ENCODE measurements around the gene CADM2.

Gene CADM2

DNA sequence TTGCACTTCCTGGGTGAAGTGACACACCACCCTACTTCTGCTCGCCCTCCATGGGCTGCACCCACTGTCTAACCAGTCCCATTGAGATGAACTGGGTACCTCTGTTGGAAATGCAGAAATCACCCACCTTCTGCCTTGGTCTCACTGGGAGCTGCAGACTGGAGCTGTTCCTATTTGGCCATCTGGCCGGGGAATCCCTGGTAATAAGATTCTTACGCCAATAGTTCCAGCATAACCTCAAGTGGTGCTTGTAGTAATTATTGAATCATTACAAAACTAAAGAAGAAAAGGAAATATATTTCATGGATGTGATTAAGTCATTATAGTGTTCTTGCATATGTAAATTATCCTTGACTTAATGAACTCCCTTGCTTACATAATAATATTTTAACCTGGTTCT lies 841.9 kb downstream of the CADM2 start:
- DNase-seq (ENCODE audit: low read depth in 2 of 2): no peak

DNA sequence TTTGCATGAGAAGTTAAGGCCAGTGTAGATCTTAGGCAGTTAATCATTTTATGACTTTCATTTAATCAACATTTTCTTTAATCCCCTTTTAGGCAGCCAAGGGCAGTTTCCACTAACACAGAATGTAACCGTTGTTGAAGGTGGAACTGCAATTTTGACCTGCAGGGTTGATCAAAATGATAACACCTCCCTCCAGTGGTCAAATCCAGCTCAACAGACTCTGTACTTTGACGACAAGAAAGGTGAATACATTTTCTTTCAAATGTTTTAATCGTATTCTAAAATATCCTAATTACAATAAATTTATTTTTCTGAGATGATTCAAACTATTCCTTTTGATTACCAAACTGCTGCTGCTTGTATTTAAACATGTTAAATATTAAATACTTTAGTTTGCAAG lies 843.2 kb downstream of the CADM2 start:
- no peak for DNase-seq (ENCODE audit: low read depth in 2 of 2)

- no peak for DNase-seq (ENCODE audit: low read depth in 2 of 2)
These were observed 850.0 kb downstream of the CADM2 start for GRCh38 chr3:85808755-85809154.

DNA sequence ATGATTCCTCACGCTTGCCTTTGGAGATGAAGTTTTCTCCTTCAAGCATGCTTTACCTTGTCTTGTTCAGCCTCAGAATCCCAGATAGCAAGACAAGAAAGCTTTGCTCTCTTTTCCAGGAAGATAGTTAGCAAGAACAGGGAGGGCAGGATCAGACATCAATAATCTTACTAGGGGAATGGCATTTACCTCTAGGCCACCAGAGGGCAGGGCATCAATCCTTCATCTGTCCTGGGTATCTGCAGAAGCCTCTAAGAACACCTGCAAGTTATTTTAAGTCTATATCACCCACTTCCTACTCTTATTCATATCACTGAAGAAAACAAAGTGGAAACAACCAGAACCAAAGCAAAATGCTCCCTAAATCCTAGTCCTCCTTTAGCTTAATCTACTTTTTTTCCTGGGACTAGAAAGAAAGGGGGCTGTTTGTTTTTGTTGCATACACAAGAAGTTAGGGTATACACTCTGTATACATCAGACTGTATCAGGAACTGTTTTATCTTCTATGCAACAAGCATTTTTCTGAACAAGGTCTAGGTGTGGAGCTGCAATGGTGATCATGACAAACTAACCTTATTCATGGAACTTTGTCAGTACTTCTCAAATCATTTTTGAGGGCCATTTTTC lies 862.5 kb downstream of the CADM2 start:
- no peak for DNase-seq (ENCODE audit: low read depth in 2 of 2)

DNA sequence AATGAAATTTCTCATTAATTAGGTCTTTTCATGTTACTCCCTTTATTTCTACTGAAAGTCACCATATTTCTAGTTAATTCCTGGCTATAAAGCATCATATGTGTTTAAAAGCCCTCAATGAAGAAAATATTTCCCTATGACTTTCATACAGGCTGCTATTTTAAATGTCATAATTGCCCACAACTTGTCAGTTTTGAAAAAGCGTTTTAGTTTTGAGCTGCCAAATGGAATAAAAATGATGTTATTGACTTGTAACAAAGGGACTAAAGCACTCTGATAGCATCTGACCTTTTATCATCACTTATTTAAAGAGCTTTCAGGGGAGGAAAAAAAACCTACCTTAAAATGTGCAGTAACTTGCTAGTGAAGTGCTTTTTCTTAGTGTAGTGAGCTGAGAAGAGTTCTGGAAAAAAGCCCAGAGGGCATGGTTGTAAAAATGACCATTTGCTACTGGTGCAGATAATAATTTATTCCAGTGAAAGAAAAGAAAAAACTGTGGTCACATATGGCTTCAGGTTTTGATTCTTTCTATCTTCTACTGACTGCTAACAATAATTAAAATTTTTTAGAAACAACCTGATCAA lies 877.2 kb downstream of the CADM2 start:
- DNase-seq (ENCODE audit: low read depth in 2 of 2): no peak

- DNase-seq (ENCODE audit: low read depth in 2 of 2): no peak
These were observed 878.6 kb downstream of the CADM2 start for GRCh38 chr3:85837402-85837801.

- DNase-seq (ENCODE audit: low read depth in 2 of 2): no peak
These were observed 880.1 kb downstream of the CADM2 start for GRCh38 chr3:85838921-85839320.

GRCh38 chr3:85842081-85842480 lies 883.3 kb downstream of the CADM2 start:
- DNase-seq (ENCODE audit: low read depth in 2 of 2): no peak

GRCh38 chr3:85846940-85847339 lies 888.2 kb downstream of the CADM2 start:
- DNase-seq (ENCODE audit: low read depth in 2 of 2): no peak

DNA sequence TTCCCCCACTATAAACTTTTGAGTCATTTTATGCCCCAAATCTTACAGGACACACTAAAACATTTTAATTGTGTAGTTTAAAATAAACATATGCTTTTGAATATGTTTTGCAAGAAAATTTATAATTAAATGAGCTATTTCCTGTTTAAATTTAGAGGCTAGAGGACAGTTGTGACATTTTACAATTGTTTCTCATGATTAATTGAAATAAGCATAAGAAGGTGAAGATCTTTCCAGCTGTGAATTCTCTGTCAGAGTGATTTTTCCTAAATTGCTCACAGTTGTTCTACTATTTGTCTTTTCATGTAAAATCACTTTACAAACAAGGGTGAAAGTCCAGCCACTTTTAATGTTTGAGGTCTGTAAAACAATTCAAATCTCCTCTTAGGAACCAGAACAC lies 892.3 kb downstream of the CADM2 start:
- no peak for DNase-seq (ENCODE audit: low read depth in 2 of 2)

DNA sequence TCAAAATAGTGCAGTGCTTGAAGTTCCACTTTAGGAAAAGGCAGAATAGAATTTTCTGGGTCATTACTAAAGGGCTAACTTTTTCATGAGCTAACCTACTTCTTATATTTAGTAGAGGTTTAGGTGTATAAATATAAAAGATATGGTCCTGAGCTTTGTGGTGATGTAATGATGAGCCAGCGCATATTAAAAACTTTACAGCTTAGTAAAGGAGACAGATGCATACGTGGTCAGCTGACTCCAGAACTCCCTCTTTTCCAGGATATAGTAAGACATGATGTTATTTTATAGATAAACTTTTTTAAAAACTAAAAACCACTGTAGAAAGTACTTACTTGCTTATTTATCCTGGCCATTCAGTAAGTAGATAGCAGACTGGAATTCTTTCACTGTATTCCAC lies 895.0 kb downstream of the CADM2 start:
- DNase-seq (ENCODE audit: low read depth in 2 of 2): no peak

DNA sequence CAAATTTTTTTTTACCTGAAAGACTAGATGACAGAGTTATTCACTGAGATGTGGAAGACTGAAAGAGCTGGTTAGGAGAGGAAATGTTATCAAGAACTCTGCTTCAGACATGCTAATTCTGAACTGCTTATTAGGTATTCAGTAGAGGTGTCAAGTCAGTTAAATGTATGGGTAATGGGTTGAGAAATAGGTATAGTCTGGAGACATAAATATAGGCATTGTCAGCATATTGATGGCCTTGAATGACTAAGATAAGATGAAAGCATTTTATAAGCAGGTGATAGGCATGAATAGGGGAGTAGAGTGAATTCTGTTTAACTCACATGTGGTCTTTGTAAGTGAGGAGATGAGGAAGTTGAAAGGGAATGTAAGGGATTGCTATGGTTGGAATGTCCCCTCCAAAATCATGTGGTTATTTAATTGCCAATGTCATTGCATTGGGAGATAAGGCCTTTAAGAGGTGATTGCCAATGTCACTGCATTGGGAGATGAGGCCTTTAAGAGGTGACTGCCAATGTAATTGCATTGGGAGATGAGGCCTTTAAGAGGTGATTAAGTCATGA lies 904.2 kb downstream of the CADM2 start:
- DNase-seq (ENCODE audit: low read depth in 2 of 2): no peak

- DNase-seq (ENCODE audit: low read depth in 2 of 2): no peak
These were observed 906.1 kb downstream of the CADM2 start for GRCh38 chr3:85864896-85865295.

GRCh38 chr3:85867072-85867471 lies 908.3 kb downstream of the CADM2 start:
- DNase-seq (ENCODE audit: low read depth in 2 of 2): no peak

- no peak for DNase-seq (ENCODE audit: low read depth in 2 of 2)
These were observed 916.8 kb downstream of the CADM2 start for GRCh38 chr3:85875589-85875988.

DNA sequence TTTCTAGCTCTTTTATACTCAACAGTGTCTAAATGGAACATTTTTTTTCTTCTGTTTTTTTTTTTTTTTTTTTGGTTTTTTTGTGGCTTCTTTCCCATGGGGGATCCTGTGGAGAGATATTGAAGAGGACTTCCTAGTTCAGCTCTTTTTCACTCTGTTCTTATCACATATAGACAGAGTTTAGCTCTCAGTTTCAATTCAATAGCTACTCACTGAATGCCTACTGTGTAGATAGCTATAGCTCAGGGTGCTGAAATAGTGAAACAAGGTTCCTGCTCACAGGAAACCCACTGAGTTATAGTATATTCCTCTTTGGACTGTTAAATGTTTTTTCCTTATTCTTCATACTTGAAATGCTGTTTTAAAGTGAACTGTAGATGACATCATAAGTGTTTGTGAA lies 918.8 kb downstream of the CADM2 start:
- no peak for DNase-seq (ENCODE audit: low read depth in 2 of 2)

GRCh38 chr3:85881833-85882393 lies 923.1 kb downstream of the CADM2 start:
- DNase-seq (ENCODE audit: low read depth in 2 of 2): no peak

DNA sequence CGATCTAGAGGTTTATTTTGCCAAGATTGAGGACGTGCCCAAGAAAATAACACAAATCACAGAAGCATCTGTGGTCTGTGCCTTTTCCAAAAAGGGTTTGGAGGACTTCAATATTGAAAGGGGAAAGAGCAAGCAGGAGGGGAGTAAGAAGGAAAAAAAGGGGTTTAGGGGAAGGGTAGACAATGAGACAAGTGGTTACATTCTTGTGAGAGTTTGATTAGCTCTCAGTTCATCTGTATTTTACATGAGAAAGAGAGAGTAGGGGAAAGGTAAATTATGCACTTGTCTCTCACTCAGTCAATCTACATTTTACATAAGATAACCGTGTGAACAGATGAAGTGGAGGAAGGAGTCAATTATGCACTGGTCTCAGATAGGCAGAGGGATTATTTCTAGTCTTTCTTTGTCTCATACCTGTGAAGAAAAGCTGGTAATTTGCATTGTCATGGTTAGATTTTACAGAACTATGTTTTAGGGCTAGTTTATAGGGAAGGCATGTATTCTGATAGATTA lies 931.3 kb downstream of the CADM2 start:
- no peak for DNase-seq (ENCODE audit: low read depth in 2 of 2)

- DNase-seq (ENCODE audit: low read depth in 2 of 2): no peak
These were observed 944.6 kb downstream of the CADM2 start for GRCh38 chr3:85903434-85903833.

DNA sequence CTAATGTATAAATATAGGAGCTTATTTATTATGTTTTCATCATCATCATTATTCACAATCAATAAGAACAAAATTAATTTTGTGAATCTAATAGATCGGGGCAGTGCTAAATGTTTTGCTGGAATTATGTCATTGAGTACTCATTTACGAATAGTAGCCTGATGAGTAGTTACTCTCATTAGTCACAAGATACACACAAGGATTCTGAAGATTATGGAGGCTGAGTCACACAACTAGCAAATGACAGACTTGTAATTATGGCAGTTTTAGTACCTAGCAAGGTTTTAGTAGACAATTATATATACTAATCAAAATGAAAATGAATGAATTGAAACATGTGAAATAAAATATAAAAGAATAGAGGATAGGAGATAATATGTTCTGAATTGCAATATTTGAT lies 954.2 kb downstream of the CADM2 start:
- DNase-seq (ENCODE audit: low read depth in 2 of 2): no peak

DNA sequence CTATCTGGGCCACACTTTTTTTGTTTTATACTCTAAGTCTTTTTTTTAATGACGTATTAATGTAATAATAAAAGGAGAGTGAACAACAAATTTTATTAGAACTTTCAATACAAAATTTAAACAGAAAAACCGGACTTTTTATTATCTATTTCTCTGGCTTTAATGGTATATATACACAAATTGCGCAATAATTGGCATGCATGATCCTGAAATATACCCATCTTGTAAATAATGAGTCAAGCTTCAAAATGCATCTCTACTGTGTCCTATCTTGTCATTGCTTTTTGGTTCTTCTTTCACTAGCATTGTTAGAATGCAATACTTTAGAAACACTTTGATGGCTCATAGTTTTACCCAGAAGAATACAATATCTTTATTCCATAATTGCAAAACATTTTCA lies 963.6 kb downstream of the CADM2 start:
- DNase-seq (ENCODE audit: low read depth in 2 of 2): no peak

DNA sequence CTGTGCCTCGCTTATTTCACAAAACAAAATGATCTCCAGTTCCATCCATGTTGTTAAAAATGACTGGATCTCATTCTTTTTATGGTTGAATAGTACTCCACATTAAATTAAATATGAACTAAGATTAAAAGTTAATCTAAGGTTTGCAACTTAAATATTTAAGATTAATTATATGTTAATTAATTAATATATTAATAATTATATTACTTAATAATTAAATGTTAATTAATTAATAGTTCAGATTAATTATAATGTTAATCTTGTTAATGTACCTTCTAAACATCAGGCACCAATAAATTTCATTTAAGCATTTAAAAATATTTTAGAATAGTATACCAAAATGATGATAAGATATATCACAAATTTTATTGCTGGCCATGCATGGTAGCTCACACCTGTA lies 971.9 kb downstream of the CADM2 start:
- no peak for DNase-seq (ENCODE audit: low read depth in 2 of 2)

GRCh38 chr3:85933326-85933725 lies 974.5 kb downstream of the CADM2 start:
- no peak for DNase-seq (ENCODE audit: low read depth in 2 of 2)

Data from stimulated activated CD8-positive, alpha-beta memory T cell treated with anti-CD3 and anti-CD28 coated beads, Interleukin-15, amount 100 ng/mL, for 4 hours (primary cell).